ENCODE measurements around the gene ARHGAP20. TPM values are rescaled to one million over a fixed set of nuclear protein-coding genes. Genes with fewer than 3 reads are reported as not detected.

Gene ARHGAP20
- total RNA-seq, 1 experiment from 2014 or later, result 0.04 TPM

DNA sequence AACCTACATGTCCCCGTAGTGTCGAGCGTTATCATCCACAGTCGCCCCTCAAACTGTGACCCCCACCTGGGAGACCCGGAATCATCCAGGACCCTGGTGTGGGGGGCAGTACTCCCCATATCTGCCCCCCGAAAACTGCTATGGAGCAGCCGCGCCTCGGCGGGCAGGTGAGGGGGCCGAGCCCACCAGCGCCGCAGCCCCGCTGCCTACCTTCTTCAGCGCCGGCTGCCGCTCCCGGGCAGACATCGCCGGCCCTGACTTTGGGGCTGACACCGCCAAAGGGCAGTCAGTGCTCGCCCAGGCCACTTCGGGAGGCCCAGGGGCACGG, 825 bp downstream of the ARHGAP20 start:
- Histone ChIP-seq H3K14ac (ENCODE audit: insufficient read depth, low read length) (no peak overlapping the region), H2AK5ac (ENCODE audit: insufficient read length, low read length) (no peak overlapping the region), H3K56ac (ENCODE audit: insufficient read length, low read depth, low read length) (no peak overlapping the region), H2BK12ac (ENCODE audit: insufficient read length, low read depth, low read length) (no peak overlapping the region), H3K4me2 (ENCODE audit: insufficient read depth, insufficient read length, low read length) (peak overlapping the region; percentile 87), H3K9me3 (ENCODE audit: control insufficient read depth, low read depth, low read length) (no peaks in the 10 kb centered on the region), H3K27ac (ENCODE audit: insufficient read length, low read depth, low read length) (no peak overlapping the region), H3K27me3 (ENCODE audit: insufficient read depth, low read length) (peaks cover 30% of the 10 kb centered on the region; the same call in 1 of the 2 replicates), H3T11ph (ENCODE audit: low read length) (no peak overlapping the region), H3K4ac (ENCODE audit: low read depth, low read length) (no peak overlapping the region), H2BK5ac (ENCODE audit: insufficient read length, low read length) (no peak overlapping the region), H4K91ac (ENCODE audit: insufficient read length, low read depth, low read length) (no peak overlapping the region), H3K18ac (ENCODE audit: insufficient read length, low read depth, low read length) (no peak overlapping the region), H3K79me1 (ENCODE audit: insufficient read depth, low read depth, low read length, poor library complexity, severe bottlenecking) (no peaks in the 10 kb centered on the region), H2AFZ (ENCODE audit: low read length) (no peak overlapping the region), H4K8ac (replicated peaks; ENCODE audit: insufficient read length, low read depth, low read length) (no peak overlapping the region), H3K9ac (ENCODE audit: extremely low read depth, insufficient read length, low read length) (no peak overlapping the region), H3K23me2 (ENCODE audit: insufficient read length, low read depth, low read length, poor library complexity, severe bottlenecking) (peaks cover 21% of the 10 kb centered on the region), H3K4me1 (ENCODE audit: insufficient read depth, low read length) (no peaks in the 10 kb centered on the region), H2BK120ac (ENCODE audit: low read depth, low read length, poor library complexity, severe bottlenecking) (no peak overlapping the region), H3K23ac (ENCODE audit: insufficient read length, low read depth, low read length) (no peak overlapping the region), H3K79me2 (ENCODE audit: insufficient read depth, low read length) (no peaks in the 10 kb centered on the region), H2BK20ac (ENCODE audit: low read depth, low read length, poor library complexity, severe bottlenecking) (no peak overlapping the region), H4K5ac (ENCODE audit: insufficient read length, low read depth, low read length) (no peak overlapping the region), H2BK15ac (ENCODE audit: low read depth, low read length) (no peak overlapping the region), H4K20me1 (ENCODE audit: control insufficient read depth, insufficient read depth, insufficient read length) (no peaks in the 10 kb centered on the region)
- TF ChIP-seq, protein P1, sequence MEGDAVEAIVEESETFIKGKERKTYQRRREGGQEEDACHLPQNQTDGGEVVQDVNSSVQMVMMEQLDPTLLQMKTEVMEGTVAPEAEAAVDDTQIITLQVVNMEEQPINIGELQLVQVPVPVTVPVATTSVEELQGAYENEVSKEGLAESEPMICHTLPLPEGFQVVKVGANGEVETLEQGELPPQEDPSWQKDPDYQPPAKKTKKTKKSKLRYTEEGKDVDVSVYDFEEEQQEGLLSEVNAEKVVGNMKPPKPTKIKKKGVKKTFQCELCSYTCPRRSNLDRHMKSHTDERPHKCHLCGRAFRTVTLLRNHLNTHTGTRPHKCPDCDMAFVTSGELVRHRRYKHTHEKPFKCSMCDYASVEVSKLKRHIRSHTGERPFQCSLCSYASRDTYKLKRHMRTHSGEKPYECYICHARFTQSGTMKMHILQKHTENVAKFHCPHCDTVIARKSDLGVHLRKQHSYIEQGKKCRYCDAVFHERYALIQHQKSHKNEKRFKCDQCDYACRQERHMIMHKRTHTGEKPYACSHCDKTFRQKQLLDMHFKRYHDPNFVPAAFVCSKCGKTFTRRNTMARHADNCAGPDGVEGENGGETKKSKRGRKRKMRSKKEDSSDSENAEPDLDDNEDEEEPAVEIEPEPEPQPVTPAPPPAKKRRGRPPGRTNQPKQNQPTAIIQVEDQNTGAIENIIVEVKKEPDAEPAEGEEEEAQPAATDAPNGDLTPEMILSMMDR (conservative IDR thresholded peaks at IDR 0.05), result no peak
- Mint-ChIP-seq H3K9me3 (no peaks in the 10 kb centered on the region; a peak in 1 of 5 replicates), H3K4me1 (peaks cover 15 to 18% of the 10 kb centered on the region in 2 experiments), H3K27me3 (ENCODE audit: low read depth) (peaks cover 44% of the 10 kb centered on the region), H3K27ac (no peak overlapping the region), H3K36me3 (ENCODE audit: insufficient read depth in 1 of 3, low read depth in 3 of 3) (no peaks in the 10 kb centered on the region), H3K4me3 (peak overlapping the region; percentile 66 to 84)
- WGBS (ENCODE audit: extremely low coverage, insufficient read length, low lambda C conversion rate), result no CpG with 5 or more reads among the region's 24 CpGs
- no peak for DNase-seq

All from H9 (cell line).